ENCODE results near the gene AP1M1.

The AP1M1 gene

GRCh38 chr19:16205205-16206045 lies 7.7 kb downstream of the AP1M1 start:
- no peak for DNase-seq
- peaks cover 60% of the 10 kb centered on the region for H3K36me3 ChIP-seq
- H3K9me3 ChIP-seq: no peaks in the 10 kb centered on the region
- no peaks in the 10 kb centered on the region for H3K4me1 ChIP-seq
- no peak overlapping the region for H3K4me3 ChIP-seq (ENCODE audit: low read depth, low read length)
- TF ChIP-seq CTCF (IDR thresholded peaks at IDR 0.05; ENCODE audit: low read depth, low read length): no peak
- H3K27me3 ChIP-seq: no peaks in the 10 kb centered on the region

- DNase-seq: no peak
- H3K4me1 ChIP-seq: no peaks in the 10 kb centered on the region
- no peak for TF ChIP-seq CTCF (IDR thresholded peaks at IDR 0.05; ENCODE audit: low read depth, low read length)
- H3K9me3 ChIP-seq: no peaks in the 10 kb centered on the region
- H3K36me3 ChIP-seq: peaks cover 62% of the 10 kb centered on the region
- no peak overlapping the region for H3K4me3 ChIP-seq (ENCODE audit: low read depth, low read length)
- H3K27me3 ChIP-seq: no peaks in the 10 kb centered on the region
Measured at GRCh38 chr19:16206046-16206605, 8.4 kb downstream of the AP1M1 start.

- no peak for DNase-seq
- Histone ChIP-seq H3K4me3 (ENCODE audit: low read depth, low read length) (no peak overlapping the region), H3K27me3 (no peaks in the 10 kb centered on the region), H3K9me3 (no peaks in the 10 kb centered on the region; the same call in 1 of the 2 replicates), H3K4me1 (no peaks in the 10 kb centered on the region), H3K36me3 (peaks cover 65% of the 10 kb centered on the region)
- TF ChIP-seq CTCF (IDR thresholded peaks at IDR 0.05; ENCODE audit: low read depth, low read length): no peak
Measured at GRCh38 chr19:16206637-16207036, 8.9 kb downstream of the AP1M1 start.

GRCh38 chr19:16207063-16207462 lies 9.4 kb downstream of the AP1M1 start:
- no peak for DNase-seq
- Histone ChIP-seq H3K4me1 (no peaks in the 10 kb centered on the region), H3K27me3 (no peaks in the 10 kb centered on the region), H3K9me3 (no peaks in the 10 kb centered on the region; the same call in 1 of the 2 replicates), H3K4me3 (ENCODE audit: low read depth, low read length) (no peak overlapping the region), H3K36me3 (peaks cover 69% of the 10 kb centered on the region)
- TF ChIP-seq CTCF (IDR thresholded peaks at IDR 0.05; ENCODE audit: low read depth, low read length): no peak

GRCh38 chr19:16207490-16208025 lies 9.8 kb downstream of the AP1M1 start:
- DNase-seq: no peak
- H3K36me3 ChIP-seq: peaks cover 67% of the 10 kb centered on the region

More at GRCh38 chr19:16207490-16208025, 9.8 kb downstream of the AP1M1 start:
- no peaks in the 10 kb centered on the region for H3K4me1 ChIP-seq
- no peak overlapping the region for H3K4me3 ChIP-seq (ENCODE audit: low read depth, low read length)
- H3K9me3 ChIP-seq: no peaks in the 10 kb centered on the region; the same call in 1 of the 2 replicates
- H3K27me3 ChIP-seq: no peaks in the 10 kb centered on the region
- no peak for TF ChIP-seq CTCF (IDR thresholded peaks at IDR 0.05; ENCODE audit: low read depth, low read length)

All from BE2C (cell line).